Tibial artery (tissue), 4 donors: ENCODE measurements around the gene CCDC178.

Experiments
- DNase-seq, 2 donors: peaks; one replicate each; pipeline ENCODE4 v3.0.0-alpha.2; 2019
- H3K27ac ChIP-seq, 2 donors: fragments of 200-600 bp; sonication (generic) in 1 of 2; 1 replicate in 1 of 2; 2 replicates in 1 of 2; pipeline ENCODE4 v1.5.1; 2018 to 2019; ENCODE audit warnings: mild to moderate bottlenecking in 1 of 2
- H3K27me3 ChIP-seq, 2 donors: fragments of 200-600 bp; sonication (generic) in 1 of 2; one replicate each; pipeline versions ENCODE4 v1.5.1 to v1.6.0; 2016 to 2019
- H3K36me3 ChIP-seq, 3 donors: fragments of 200-600 bp; sonication (generic) in 2 of 3; one replicate each; pipeline ENCODE4 v1.5.1; 2016 to 2019; ENCODE audit warnings: mild to moderate bottlenecking in 2 of 3
- H3K4me1 ChIP-seq, 4 donors: fragments of 200-600 bp; sonication (generic) in 2 of 4; 1 replicate in 3 of 4; 2 replicates in 1 of 4; pipeline ENCODE4 v1.5.1; 2016 to 2019
- H3K4me3 ChIP-seq, 2 donors: fragments of 200-600 bp; sonication (generic) in 1 of 2; 1 replicate in 1 of 2; 2 replicates in 1 of 2; pipeline ENCODE4 v1.5.1; 2018 to 2019; ENCODE audit warnings: mild to moderate bottlenecking in 2 of 2
- H3K9me3 ChIP-seq, 3 donors: fragments of 200-600 bp; sonication (generic) in 1 of 3; one replicate each; pipeline ENCODE4 v1.5.1; 2016 to 2019
- CTCF ChIP-seq, 2 experiments: fragments of 200-600 bp in 1 of 2; fragments of 450-650 bp in 1 of 2; IDR thresholded peaks; one replicate each; pipeline ENCODE4 v1.5.1; 2017 to 2019; ENCODE audit warnings: antibody characterized with exemption in 2 of 2, mild to moderate bottlenecking in 1 of 2, moderate library complexity in 1 of 2
- intact Hi-C: fragments of 100-400 bp; cut with DNase I; formaldehyde crosslinking; loops from one replicate; pipeline ENCODE4 v1.15.0; 2023; ENCODE audit warnings: low total_unique reads

Gene CCDC178

DNA sequence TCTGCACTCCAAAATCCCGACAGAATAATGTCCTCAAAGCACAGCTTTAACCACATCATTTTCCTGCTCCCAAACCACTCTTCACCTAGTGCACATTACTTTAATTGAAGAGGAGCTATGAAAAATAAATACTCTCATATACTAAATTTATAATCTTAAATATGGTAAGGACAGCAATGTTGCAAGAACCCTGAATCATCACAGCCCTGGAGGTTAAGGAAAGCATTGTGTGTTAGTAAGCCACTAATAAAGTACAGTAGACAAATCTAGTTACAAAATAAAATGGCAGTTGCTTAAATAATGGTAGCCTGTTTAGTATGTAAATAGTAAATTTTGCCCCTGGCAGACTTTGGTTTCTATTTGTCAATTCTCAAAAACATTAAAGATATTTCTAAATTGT, 27.0 kb upstream of the CCDC178 start:
- Histone ChIP-seq H3K27me3 (no peaks in the 10 kb centered on the region), H3K9me3 (no peaks in the 10 kb centered on the region), H3K4me1 (no peaks in the 10 kb centered on the region), H3K4me3 (no peak overlapping the region), H3K36me3 (no peaks in the 10 kb centered on the region), H3K27ac (no peak overlapping the region)
- intact Hi-C loops = no loop called here
- DNase-seq = no peak
- no peak for TF ChIP-seq CTCF (IDR thresholded peaks at IDR 0.05)

GRCh38 chr18:33466822-33467221, 26.3 kb upstream of the CCDC178 start:
- DNase-seq = no peak
- Histone ChIP-seq H3K4me1 (no peaks in the 10 kb centered on the region), H3K27ac (no peak overlapping the region), H3K27me3 (no peaks in the 10 kb centered on the region), H3K36me3 (no peaks in the 10 kb centered on the region), H3K4me3 (no peak overlapping the region), H3K9me3 (no peaks in the 10 kb centered on the region)
- intact Hi-C loops = no loop called here
- TF ChIP-seq CTCF (IDR thresholded peaks at IDR 0.05) = no peak

DNA sequence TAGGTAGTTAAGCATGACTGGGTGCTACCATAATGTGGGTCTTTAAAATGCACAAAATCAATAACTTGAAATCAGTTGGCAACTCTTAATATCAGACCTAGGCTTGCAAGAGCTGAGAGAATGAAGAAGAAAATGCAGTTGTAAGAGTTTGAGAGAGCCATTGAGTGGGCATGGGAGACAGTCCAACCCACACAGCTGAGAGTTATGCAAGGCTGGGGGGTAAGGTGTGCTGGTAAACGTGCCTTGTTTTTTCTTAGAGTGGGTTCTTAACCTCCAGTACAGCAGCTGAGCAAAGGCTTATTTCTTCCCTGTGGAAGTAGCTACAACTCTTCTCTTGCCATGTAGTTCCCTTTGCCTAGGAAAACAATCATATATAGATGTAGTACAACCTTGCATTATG, 20.2 kb upstream of the CCDC178 start:
- H3K27me3 ChIP-seq = no peaks in the 10 kb centered on the region
- H3K4me1 ChIP-seq = no peaks in the 10 kb centered on the region
- intact Hi-C loops = no loop called here
- no peak overlapping the region for H3K27ac ChIP-seq
- TF ChIP-seq CTCF (IDR thresholded peaks at IDR 0.05) = no peak
- no peaks in the 10 kb centered on the region for H3K36me3 ChIP-seq
- H3K4me3 ChIP-seq = no peak overlapping the region
- DNase-seq = no peak
- H3K9me3 ChIP-seq = no peaks in the 10 kb centered on the region

- TF ChIP-seq CTCF (IDR thresholded peaks at IDR 0.05) = no peak
Observed at GRCh38 chr18:33459612-33460011, 19.1 kb upstream of the CCDC178 start.

DNA sequence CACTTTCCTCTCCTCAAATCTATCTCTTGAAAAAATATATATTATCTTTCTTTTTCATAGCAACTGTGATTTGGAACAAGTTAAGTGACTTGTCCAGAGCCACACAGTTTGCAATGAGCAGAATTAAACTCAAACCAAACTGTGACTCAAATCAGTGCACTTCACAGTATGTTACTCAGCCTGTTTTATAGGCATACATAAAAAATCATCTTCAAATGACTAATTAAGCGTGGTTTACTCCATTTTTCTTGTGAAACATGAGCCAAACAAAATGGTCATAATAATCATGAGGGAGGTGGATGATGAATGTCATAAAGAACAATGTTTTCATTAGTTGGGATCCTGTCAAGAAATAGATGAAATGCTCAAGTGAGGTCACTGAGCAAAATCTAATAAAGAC, 6.1 kb upstream of the CCDC178 start:
- DNase-seq = no peak
- Histone ChIP-seq H3K4me1 (no peaks in the 10 kb centered on the region), H3K36me3 (no peaks in the 10 kb centered on the region), H3K27ac (no peak overlapping the region), H3K9me3 (no peaks in the 10 kb centered on the region), H3K27me3 (no peaks in the 10 kb centered on the region), H3K4me3 (no peak overlapping the region)
- no peak for TF ChIP-seq CTCF (IDR thresholded peaks at IDR 0.05)
- intact Hi-C loops = loop anchor here (10.0 kb wide), 1 partner anchor 218 kb away; no protein-coding TSS in a partner anchor

More at GRCh38 chr18:33459612-33460011, 19.1 kb upstream of the CCDC178 start:
- no peak for DNase-seq
- Histone ChIP-seq H3K27ac (no peak overlapping the region), H3K9me3 (no peaks in the 10 kb centered on the region), H3K4me3 (no peak overlapping the region), H3K36me3 (no peaks in the 10 kb centered on the region), H3K4me1 (no peaks in the 10 kb centered on the region), H3K27me3 (no peaks in the 10 kb centered on the region)
- intact Hi-C loops = loop anchor here (10.0 kb wide), 1 partner anchor 295 kb away; no protein-coding TSS in a partner anchor

DNA sequence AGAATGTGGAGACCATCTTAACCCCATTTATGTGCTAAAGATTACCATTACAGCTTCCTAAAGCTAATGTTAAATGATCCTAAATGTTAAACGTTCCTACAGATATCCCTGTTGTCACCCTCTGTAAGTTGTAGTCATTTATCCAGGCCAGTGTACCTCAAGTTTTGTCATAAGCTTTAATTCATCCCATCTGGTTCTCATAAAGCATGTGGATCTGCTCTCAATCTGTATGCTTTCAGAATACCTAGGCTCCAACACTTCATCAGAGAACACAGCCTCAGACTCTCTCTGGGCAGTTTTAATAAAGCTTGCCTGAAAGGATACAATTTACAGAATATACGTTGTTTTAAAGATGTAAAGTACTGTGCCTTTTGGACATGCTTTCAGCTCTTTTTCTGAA, 4.2 kb upstream of the CCDC178 start:
- DNase-seq = no peak
- TF ChIP-seq CTCF (IDR thresholded peaks at IDR 0.05) = no peak
- no peak overlapping the region for H3K27ac ChIP-seq
- H3K27me3 ChIP-seq = peaks cover 0 to 3% of the 10 kb centered on the region in 2 donors
- H3K4me3 ChIP-seq = no peak overlapping the region
- peaks cover 0 to 3% (median 1%) of the 10 kb centered on the region in 4 donors for H3K4me1 ChIP-seq
- no peaks in the 10 kb centered on the region for H3K36me3 ChIP-seq
- H3K9me3 ChIP-seq = no peaks in the 10 kb centered on the region
- intact Hi-C loops = loop anchor here (10.0 kb wide), 1 partner anchor 220 kb away; no protein-coding TSS in a partner anchor
